ENCODE data around the gene CFAP44.
"Not testable (repeated sequence)": the region's sequence is repeated elsewhere in the genome, so short reads cannot be mapped to it uniquely, and the experiment has no call there.

Gene CFAP44, protein sequence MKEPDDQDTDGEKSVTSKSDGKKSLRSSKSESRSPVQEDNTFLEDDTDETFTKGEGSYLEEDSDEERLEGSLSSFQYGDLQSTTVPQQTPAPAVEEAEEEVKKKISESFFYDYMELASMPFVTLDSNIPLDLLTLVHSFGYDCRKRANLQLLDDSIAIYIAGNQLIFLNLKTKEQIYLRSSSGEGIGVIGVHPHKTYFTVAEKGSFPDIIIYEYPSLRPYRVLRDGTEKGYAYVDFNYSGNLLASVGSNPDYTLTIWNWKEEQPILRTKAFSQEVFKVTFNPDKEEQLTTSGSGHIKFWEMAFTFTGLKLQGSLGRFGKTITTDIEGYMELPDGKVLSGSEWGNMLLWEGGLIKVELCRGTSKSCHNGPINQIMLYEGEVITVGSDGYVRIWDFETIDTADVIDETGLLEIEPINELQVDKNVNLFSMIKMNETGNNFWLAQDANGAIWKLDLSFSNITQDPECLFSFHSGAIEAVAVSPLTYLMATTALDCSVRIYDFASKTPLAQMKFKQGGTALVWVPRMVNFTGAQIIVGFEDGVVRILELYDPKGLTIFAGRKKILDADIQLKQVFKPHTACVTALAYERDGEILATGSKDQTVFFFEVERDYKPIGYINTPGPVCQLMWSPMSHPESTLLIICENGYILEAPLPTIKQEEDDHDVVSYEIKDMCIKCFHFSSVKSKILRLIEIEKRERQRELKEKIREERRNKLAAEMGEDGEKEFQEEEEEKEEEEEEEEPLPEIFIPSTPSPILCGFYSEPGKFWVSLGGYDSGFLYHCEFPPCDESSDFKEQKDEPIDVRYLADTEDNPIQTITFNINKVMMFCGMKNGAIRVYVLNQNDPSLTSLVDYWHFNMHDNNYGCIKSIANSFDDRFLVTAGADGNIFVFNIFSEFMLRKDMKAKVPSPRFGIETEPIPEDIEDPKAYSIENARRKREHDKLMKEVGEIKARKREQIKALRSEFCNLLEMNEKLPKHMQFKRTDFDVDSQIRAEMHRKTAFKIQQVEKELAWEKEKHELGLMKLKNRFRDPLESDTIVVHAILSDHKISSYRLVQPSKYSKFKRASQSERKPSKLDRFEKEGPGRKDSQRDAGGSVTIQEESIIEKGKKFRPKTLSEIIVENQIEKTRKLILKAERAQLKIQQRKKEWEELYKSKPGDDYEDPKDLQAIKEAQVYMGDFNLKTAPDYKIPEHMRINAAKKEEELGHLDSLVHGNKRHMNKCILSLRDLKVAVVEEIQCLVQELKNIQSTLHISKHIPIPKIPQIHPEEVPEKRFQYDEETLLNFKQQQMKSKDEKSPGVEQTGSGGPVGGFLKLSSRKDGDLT (N-terminal part only)

DNA sequence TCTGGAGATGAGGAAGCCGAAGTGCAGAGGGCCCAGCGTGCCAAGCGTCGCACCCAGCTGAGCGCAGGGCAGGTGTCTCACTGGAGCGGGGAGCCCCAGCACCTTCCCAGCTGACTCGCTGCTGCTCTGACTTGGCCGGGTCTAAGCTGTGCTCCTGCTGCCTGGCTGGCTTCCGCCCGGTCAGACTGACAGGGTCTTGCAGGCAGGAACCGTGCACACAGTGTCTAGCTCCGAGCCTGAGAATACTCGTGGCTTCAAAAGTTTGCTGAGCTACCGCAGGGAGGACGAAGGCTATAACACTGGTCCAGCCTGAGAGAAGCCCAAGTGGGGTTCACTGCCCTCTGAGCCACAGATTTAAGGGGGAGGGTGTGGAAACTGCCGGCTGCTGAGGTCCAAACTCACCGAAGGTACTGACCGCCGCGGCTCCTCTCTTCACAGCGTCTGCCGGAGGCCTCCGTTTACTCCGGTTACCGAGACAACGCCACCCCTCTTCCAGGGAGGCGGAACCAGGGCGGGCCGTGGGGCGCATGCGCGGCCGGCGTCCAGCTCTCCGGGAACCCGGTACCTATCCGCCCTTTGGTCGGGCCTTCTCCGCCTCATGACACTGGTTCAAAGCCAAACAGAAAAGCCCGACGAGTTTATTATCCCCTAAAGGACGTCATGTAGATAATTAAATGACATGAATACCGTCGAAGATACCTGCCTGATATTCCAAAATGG is at the start of gene CFAP44:
Gene CFAP44, minus strand, starts transcription at position 443 of the 720 bp plus-strand sequence. CDS start 7,829 bp downstream, outside the sequence.
- DNase-seq = peak; percentile 89

DNA sequence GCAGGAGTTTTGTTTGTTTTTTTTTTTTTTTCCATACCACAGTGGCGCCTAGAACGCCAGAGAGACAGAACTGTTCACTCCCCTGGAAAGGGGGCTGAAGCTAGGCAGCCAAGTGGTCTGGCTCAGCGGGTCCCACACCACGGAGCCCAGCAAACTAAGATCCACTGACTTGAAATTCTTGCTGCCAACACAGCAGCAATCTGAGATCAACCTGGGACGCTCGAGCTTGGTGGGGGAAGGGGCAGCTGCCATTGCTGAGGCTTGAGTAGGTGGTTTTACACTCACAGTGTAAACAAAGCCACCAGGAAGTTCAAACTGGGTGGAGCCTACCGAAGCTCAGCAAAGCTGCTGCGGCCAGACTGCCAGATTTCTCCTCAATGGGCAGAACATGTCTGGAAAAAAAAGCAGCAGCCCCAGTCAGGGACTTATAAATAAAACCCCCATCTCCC is 43.9 kb upstream of the CFAP44 start:
- DNase-seq = no peak

DNA sequence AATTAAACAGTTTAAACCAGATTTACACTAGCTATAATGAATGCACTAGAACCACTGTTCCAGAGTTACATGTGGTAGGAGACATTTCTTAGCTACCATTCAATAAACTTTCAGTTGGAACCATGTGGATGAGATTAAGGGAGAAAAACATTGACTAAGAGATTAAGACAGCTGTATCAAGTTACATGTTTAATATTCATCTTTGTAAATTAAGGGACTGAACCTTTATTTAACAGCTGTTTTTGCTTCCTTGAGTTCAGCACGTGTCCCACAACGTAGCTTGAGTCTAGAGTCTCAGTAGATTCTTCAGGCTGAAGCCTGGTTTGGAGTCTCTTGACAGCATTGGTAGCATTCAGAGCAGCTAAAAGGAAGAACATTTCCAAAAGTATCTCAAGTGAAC is 27.2 kb upstream of the CFAP44 start:
- DNase-seq = no peak

DNA sequence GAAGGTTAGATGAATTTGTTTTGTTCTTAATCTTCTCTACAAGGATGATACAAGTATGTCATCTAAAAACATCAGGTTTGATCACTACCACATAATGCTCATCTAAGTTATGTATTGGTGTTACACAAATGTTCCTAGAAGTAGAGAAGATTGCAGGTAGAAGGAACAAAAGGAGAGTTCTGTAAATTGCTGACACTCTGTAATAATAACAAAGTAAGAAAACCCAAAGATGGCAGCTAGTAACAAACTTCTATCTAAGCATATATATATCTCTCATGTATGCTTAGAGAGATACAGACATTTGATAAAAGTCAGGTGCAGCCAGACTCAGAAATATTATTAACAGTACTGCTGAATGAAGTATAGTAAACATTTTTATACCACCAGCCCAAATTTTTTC is 20.2 kb upstream of the CFAP44 start:
- DNase-seq = no peak

DNA sequence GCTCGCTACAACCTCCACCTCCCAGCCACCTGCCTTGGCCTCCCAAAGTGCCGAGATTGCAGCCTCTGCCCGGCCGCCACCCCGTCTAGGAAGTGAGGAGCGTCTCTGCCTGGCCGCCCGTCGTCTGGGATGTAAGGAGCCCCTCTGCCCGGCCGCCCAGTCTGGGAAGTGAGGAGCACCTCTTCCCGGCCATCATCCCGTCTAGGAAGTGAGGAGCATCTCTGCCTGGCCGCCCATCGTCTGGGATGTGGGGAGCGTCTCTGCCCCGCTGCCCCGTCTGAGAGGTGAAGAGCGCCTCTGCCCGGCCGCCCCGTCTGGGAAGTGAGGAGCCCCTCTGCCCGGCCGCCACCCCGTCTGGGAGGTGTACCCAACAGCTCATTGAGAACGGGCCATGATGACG is 17.3 kb upstream of the CFAP44 start:
- not testable (repeated sequence) for DNase-seq

DNA sequence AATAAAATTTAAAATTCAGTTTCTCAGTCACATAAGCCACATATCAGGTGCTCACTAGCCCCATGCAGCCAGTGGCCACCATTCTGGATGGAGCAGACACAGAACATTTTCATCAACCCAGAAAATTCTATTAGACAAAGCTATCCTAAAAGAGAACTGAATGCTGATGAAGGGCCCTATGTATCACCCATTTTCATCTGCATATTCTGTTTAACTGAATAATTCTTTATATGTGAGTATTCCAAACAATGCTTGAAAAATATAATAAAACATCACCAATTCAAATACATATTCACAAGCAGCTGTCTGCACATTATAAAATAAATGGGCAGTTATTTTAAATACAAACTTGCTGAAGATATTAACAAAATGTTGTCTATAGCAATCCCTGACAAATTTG is 14.2 kb upstream of the CFAP44 start:
- no peak for DNase-seq

DNA sequence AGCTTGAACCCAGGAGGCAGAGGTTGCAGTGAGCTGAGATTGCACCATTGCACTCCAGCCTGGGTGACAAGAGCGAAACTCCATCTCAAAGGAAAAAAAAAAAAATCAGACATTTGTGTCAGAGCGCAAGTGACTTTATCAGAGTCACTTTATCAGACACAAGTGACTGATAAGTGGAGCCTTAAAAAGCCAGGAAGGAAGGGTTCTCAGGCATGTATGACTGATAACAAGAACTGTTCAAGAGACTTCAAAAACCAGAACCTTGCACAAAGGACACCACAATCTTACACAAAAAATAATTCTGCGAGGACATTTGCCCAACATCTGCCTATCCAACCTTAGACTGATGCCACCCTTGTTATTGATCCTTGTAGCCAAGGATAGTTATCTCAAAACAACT is 13.3 kb upstream of the CFAP44 start:
- DNase-seq = no peak

DNA sequence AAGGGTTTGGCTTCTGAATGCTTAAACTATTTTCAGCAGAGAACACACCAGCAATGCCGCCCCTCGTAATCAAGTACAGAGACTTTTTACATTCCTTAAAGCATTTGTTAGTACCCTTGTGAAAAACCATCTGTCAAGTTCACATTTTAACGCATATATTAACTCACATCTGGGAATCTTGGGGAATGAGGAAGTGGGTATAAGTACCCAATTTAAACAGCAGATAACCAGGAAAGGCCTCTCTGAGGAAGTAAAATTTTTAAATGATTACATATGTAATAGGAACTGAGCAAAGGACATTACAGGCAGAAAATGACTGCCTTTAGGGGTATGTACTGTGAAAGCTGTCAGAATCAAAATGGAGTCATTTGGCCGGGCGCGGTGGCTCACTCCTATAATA is 12.8 kb upstream of the CFAP44 start:
- DNase-seq = no peak

DNA sequence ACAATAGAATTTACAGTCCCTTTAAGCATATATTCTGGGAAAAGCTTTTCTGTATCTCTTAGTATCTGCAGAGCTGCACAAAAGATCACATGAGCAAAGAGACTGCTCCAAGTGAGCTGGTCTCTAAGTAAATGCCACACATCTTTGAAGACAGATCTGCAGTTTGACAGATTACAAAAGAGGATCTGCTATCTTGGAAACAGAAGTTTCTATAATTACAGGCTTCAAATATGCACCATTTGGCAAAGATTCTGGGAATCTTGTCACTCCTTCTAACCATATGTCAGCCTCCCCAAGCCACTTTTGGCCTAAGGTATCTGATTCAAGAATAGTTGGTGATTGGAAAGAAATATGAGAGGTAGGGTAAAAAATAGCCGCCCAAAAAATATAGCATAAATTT is 9.6 kb upstream of the CFAP44 start:
- no peak for DNase-seq

DNA sequence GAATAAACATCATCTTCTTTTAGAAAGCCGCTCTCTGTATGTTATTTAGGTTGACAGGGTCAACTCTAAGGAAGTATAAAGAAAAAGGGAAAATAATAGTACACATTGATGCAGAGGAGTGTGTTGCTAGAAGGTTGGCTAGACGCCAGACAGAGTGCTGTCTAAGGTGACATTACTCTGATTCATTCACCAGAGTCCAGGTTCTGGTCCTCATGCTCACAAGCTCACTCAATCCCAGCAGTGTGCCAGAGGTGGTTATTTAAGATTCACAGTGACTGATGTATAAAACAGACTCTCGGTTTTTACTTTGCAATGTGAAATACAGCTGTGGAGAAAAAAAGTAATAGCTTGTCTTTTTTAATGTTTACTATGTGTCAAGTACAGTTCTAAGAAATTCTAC is 1.7 kb downstream of the CFAP44 start:
- DNase-seq = peak; percentile 31

DNA sequence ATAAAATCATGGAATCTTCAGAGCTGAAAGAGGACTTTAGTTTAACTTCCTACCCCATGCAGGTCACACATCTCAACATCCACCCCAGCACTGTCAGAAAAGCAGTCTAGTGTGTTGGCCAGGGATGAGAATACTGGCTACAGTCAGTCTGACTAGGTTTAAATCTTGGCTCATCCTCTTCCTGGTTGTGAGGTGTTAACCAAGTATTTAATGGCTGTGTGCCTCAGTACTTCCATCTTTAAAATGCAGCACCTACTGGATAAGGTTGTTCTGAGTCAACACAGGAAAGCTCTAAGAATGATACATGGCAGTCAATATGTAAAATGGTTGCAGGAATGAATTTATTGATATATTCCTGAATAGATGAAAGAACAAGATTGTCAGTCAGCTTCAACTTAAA is 3.1 kb downstream of the CFAP44 start:
- no peak for DNase-seq

DNA sequence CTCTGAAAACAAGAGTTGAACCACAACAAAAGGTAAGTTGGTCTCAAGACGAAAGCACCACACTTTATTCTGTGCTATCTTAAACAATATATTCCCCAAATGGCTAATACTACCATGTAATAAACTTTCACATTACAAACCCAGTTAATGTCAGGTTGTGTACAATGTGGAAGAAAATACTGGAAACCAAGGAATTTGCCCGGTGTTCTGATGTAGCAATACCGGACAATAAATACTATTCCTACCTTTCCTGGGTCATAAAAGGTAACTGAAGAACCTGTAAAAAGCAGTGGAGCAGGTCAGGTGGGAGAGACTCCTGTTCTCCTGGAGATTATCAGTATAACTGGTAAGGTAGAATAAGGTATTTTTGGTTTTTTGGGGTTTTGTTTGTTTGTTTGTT is 3.9 kb downstream of the CFAP44 start:
- no peak for DNase-seq

DNA sequence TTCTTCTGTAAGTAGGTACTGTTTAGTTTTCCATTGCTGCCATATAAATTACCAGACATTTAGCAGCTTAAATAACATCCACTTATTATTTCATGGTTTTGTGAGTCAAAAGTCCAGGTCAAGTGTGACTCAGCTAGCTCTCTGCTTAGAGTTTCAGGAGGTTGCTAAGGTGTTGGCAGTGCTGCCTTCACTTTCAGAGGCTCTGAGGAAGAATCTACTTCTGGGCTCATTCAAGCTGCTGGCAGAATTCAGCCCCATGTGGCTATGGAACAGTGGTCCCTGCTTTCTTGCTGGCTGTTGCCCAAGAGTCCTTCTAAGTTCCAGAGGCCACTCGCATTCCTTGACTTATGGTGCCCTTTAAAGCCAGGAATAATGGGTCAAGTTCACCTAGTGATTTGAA is 4.5 kb downstream of the CFAP44 start:
- DNase-seq = no peak

DNA sequence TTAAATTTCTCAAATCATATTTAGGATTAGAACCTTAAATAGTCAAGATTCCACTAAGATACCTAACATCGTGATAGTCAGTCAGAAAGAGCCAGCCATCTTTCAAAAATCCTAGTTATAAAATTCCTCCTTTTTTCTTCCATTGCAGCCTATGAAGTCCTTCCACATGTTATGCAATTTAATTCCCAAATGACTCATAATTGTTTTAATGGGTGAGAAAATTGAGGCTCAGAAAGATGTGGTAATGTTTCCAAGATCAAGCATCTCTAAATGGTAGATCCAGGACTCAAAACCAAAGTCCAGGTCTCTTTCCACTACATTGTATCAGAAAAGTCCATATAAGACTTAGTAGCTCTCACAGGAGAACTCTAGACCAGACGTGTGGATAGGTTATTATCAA is 9.5 kb downstream of the CFAP44 start:
- no peak for DNase-seq

DNA sequence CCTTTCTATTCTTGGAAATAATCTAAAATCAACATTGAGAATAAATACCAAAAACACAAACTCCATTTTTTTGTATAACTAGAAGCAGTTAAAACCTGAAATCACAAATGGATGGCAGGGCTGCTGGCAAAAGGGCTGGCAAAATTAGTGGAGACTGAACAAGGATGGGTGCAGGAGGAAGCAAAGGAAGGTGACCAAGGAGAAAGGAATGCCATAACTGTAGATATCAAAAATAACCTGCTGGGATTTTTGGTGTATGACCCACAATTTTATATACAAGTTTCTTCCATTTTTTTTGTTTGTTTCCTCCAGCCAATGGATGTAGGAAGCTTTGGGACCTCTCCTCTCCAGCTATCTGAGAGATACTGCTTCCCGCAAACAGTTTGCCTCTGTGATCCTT is 12.7 kb downstream of the CFAP44 start:
- DNase-seq = no peak

DNA sequence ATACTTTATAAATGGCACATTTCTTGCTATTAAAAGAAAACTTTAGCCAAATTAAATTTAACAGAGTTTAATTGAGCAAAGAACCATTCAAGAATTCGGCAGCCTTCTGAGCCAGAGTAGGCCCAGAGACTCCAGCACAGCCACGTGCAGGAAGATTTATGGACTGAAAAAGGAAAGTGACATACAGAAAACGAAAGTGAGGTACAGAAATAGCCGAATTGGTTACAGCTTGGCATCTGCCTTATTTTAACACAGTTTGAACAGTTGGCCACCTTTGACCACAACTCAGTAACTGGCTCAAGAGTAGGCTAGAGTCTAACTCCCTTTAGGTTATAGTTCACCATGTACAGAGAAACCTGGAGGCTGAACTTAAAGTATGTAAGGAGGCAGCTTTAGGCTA is 17.6 kb downstream of the CFAP44 start:
- DNase-seq = no peak

DNA sequence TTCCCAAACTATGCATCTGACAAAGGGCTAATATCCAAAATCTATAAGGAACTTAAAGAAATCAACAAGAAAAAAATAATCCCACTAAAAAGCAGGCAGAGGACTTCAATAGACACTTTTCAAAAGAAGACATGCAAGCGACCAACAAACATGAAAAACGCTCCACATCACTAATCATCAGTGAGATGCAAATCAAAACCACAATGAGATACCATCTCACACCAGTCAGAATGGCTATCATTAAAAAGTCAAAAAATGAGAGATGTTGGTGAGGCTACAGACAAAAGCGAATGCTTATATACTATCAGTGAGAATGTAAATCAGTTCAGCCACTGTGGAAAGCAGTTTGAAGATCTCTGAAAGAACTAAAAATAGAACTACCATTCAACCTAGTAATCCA is 20.2 kb downstream of the CFAP44 start:
- DNase-seq = no peak

DNA sequence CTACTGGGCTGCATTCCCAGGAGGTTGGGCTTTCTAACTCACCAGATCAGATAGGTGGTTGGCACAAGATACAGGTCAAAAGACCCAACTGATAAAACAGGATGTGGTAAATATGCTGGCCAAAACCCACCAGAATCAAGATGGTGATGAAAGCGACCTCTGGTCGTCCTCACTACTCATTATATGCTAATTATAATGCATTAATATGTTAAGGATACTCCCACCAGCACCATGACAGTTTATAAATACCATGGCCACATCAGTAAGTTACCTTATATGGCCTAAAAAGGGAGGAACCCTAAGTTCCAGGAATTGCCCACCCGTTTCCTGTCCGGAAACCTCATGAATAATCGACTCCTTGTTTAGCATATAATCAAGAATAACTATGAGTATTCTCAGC is 31.6 kb downstream of the CFAP44 start:
- no peak for DNase-seq

DNA sequence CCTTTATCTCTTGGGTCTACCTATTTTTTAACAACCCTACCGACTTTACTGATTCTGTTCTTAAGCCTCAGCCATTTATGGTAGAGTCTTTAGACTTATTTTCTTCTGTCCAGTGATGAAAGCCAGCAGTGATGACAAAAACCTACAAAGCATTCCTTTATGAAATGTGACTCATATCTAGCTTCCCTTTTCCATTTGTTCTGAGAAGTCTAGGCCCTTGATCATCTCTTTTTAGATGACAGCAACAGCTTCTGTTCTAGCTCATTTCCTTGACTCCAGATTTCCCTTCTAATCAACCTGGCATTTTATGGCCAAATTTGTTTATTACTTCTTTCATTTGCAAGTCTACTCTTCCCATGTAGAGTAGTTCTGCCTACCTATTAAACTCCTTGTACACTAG is 36.1 kb downstream of the CFAP44 start:
- DNase-seq = no peak

DNA sequence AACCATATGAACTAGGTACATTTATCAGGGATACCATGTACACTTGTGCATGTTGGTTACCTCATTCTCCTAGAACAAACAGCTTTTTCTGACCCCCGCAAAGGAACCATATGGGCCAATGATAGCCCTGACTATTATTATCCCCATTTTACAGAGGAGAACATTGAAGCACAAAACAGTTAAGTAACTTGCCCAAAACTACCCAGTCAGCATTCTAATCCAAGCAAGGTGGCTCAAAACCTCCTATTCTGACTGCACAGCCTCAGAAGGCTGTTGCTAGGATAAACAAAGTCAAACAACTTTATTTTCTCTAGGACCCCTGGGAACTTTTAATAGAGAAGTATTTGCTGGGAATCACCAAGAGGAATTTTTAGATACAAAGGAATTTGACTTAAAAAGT is 36.7 kb downstream of the CFAP44 start:
- no peak for DNase-seq

All from left hindlimb (tissue), 1 donor.